HUDEP-2 (cell line): ENCODE measurements around the gene RAB10.

Experiments used
- DNase-seq, 76 experiments: peaks; one replicate each; lab custom pipeline; 2025; ENCODE audit not compliant: unreplicated experiment in 76 of 76; lab: John Stamatoyannopoulos, UW

Gene RAB10

DNA sequence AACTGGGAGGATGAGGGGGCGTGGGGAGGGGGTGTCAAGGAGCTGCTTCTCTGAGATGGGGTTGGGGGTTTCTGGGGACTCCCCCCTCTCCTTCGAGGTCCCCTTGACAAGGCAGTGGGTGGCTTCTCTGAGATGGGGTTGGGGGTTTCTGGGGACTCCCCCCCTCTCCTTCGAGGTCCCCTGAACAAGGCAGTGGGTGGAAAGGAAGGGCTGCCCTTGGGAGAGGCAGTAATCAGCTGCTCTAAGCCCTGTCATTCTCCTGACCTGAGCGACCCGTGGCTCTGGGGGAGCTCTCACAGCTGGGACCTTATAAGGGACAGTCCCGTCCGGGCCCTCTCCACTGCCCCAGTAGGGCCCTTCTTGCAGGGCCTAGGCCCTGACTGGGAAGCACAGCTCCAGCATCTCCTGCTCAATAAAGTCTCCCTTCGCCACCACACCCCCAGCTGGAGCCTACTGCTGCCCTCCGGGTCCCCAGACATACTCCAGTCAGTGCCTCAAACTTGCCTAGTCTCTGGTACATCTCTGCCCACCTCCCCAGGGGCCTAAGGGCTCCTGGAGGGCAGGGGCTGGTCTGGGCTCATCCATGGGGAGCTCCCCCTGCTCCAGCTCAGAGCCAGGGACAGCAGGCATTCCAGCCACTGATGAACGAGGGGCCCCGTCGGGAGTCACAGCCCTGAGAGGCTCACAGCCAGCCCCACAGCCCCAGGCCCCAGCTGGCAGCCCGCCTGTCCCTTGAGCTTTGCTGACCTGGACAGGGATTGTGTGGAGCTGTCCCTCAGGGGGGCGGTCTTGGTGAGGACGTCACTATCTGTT, 141.8 kb downstream of the RAB10 start:
- DNase-seq = no peak

DNA sequence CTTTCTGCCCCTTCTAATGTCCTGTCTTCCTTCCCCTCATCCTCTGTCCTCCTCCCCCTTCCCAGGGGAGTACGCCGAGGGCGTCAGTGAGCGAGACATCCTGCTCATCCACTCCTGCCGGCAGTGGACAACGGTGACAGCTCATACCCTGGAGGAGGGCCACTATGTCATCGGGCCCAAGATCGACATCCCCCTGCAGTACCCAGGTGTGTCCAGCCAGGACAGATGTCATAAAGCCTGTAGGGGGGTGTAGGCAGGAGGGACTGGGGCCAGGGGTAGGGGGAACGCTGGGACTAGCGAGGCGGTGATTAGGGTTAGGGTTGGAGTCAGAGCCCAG, 142.4 kb downstream of the RAB10 start:
- DNase-seq = no peak

DNA sequence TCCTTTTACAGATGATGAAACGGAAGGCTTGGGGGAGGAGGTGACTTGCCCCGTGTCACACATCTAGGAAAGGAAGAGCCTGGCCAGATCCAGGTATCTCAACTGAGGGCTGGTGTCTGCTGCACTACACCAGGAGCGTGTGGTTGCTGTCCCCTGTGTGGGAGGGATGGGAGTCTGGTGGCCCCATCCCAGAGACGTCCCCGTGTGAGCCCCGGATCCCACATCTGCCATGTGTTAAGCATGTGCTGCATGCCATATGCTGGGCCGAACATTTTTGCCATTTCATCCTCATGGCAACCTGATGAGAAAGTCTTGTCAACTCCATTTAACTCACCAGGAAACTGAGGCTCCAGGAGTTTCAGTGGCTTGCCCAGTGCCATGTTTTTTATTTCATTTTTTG, 143.2 kb downstream of the RAB10 start:
- no peak for DNase-seq

DNA sequence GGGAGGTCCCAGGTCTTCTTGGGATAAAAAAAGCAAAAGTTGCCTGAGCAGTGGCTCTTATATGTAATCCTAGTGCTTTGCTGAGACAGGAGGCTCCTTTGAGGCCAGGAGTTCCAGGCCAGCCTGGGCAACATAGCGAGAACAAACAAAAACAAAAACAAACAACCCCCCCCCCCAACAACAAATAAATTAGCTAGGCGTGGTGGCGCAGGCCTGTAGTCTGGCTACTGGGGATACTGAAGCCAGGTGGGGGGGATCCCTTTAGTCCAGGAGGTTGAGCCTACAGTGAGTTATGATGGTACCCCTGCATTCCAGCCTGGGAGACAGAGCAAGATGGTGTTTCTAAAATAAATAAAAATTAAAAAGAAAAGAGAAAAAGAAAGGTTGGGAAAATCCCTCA, 144.4 kb downstream of the RAB10 start:
- peak in 1 of 76 experiments; percentile 7 for DNase-seq

DNA sequence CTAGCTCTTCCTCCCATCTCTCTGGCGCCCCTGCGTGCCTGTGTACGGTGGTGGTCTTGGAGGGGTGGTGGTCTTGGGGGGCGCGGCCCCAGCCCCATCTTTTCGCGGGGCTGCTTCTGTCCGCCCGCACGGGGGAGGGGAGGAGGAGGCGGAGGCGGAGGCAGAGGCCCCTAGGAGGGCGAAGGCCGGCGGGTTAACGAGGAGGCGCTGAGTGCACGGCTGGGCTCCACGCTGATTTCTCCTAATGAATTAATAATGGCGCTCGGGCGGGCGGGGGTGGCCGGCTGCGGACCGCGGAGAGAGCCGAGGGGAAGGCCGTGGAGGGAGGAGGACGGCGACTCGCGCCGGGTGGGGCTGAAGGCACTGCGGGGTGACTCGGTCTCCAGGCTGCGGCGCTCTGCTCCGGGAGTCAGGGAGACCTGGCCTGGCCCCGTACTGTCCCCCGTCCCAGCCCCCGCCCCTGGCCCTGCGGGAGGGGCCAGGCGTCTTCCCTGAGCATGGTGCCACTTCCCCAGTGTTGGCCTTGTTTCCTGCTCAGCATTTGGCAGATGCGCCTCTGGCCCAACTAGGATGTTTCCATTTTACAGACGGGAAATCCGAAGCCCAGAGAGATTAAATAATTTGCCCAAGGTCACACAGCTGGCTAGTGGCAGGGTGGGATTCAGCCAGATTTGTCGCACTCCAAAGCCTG, 145.0 kb downstream of the RAB10 start:
- DNase-seq = peak in 30 of 76 experiments; percentile 14 to 47 (median 30)

DNA sequence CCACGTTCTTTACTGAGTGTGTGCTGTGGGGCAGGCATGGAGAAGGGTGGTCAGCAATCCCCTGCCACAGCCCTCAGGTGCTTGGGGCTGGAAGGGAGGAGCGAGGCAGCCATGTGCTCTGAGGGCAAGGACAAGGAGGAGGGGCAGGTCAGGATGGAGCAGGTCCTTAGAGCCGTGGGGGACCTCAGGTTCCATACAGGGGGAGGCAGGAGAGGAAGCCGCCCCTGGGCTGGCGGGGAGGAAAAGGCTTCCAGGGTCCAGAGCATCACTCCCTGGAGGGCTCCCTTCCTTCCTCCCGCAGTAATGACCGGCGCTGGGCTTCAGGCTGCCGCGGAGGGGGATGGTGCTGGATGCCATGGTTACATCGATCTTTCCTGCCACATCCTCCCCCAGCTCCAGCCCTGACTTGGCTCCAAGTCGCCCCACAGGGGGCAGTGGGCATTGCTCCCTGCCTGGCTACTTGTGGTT, 145.6 kb downstream of the RAB10 start:
- DNase-seq = no peak

DNA sequence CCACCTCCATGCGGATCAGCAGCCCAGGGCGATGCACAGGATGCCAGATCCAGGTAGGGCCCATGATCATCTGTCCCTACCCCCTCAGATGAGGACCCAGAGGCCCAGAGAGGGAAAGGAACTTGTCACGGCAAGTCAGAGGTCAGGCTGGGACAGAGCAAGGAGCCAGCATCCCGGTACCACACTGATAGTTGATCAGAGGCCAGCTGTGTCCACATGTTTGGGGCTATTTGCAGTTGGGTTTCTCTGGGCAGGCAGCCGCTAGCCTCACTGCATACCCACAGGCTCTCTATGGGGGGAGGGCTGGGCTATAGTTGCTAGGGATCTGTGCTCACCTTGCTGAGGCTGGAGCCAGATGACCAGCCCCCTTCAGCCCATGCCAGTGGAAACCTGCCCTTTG, 148.6 kb downstream of the RAB10 start:
- DNase-seq = no peak

DNA sequence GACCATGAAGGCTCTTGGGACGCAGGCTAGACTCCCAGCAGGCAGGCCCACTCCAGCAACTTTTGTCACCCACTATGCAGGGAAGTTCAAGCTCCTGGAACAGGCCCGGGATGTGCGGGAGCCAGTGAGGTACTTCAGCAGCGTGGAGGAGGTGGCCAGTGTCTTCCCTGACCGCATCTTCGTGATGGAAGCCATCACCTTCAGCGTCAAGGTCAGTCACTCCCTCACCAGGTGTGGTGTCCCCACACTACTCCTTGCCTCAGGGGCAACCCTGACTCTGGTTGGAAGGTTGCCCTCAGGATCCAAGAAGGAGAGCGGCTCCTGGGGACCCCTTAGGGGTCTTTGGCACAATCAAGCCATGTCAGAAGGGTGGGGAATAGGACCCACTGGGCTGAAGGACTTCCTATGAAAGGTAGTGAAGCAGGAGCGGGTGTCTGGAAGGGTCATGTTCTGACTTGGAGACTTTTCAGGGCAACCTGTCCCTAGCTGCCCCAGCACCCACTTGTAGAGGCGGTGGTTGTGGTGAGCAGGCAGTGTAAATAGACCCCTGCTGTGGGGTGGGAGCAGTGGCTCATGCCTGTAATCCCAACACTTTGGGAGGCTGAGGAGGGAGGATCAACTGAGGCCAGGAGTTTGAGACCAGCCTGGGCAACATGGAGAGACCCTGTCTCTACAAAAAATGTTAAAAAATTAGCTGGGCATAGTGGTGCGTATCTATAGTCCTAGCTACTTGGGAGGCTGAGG, 149.2 kb downstream of the RAB10 start:
- no peak for DNase-seq

DNA sequence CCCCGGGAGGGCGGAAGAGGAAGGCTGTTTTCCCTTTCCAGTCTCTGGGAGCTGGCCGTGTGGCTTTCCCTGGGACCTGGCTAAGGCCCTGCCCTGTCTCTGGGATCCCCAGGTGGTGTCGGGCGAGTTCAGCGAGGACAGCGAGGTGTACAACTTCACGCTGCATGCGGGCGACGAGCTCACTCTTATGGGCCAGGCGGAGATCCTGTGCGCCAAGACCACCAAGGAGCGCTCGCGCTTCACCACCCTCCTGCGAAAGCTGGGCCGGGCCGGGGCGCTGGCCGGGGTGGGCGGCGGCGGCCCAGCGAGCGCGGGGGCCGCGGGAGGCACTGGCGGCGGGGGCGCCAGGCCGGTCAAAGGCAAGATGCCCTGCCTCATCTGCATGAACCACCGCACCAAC, 150.2 kb downstream of the RAB10 start:
- DNase-seq = no peak

DNA sequence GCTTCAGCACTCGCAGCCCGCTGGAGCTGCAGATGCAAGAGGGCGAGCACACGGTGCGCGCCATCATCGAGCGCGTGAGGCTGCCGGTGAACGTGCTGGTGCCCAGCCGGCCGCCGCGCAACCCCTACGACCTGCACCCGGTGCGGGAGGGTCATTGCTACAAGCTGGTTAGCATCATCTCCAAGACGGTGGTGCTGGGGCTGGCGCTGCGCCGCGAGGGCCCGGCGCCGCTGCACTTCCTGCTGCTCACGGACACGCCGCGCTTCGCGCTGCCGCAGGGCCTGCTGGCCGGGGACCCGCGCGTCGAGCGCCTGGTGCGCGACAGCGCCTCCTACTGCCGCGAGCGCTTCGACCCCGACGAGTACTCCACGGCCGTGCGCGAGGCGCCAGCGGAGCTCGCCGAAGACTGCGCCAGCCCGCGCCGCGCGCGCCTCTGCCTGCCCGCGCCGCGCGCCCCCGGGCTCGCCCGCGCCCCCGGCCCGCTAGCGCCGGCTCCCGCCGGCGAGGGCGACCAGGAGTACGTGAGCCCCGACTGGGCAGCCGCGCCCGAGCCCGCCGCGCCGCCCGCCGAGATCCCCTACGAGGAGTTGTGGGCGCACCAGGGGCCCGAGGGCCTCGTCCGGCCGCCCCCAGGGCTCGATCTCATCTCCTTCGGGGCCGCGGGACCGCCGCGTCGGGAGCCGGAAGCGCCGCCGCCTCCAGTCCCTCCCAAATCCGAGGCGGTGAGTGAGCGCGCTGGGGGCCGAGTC, 150.8 kb downstream of the RAB10 start:
- peak in 69 of 76 experiments; percentile 16 to 84 (median 67) for DNase-seq

DNA sequence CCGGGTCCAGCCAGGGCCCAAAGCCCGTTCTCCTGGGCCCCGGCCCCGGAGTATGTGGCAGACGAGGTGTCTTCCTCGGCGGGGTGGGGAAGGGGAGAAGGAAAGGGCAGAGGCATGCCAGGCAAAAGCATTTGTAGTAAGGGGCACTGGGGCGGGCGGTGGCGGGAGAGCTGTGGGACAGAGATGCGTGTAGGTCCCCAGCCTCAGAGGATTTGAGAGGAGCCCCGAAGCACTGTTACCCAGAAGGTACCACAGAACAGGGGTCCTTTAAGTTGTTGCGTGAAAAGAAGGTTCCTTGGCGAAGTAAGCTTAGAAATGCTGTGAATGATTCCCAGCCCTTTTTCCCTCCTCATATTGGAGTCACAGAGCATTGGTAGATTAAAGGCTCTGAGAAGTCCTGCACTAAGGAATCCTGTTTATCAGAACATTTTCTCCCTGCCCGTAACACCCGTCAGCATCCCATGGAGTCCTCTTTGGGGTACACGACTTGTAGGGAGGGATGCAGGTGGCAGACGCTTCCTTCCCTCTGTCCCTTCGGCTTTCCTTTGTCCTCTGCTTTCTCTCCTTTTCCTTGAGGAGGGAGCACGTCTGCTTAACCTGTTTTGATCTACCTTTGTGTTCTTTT, 151.5 kb downstream of the RAB10 start:
- DNase-seq = peak in 2 of 76 experiments; percentile 21 to 31

DNA sequence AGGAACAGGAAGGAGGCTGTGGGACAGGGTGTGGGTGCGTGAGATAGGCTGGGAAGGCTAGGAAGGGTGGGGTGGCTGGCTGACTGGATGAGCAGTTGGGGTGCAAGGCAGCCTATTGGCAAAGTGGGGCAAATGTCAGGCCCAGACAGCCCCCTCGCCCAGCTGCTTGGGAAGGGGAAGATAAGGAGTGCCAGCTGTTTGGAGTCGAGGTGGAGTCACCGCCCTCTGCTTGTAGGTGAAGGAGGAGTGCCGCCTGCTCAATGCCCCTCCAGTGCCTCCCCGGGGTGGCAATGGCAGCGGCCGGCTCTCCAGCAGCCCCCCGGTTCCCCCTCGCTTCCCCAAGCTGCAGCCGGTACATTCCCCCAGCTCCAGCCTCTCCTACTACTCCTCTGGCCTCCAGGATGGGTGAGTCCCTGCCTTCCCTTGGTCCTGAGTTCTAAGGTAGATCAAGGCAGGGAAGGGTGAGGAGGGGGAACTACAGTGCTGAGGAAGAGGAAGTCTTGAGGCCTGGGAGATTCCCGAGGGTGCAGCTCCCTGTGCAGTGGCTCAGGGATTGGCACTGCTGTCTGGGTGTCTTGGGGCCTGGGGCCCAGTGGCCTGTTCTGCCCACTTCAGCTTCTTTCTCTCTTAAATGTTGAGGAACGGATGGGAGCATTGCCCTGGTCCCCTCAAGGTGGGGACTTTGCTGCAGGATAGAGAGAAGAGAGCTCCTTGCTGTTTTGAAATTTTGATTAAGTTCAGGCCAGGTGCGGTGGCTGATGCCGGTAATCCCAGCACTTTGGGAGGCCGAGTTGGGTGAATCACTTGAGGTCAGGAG, 152.3 kb downstream of the RAB10 start:
- DNase-seq = peak in 10 of 76 experiments; percentile 7 to 33 (median 22)
